HepG2 (cell line): ENCODE results near the gene SETD7.

Experiments
- CENPBD1 ChIP-seq: sonication (generic); formaldehyde crosslinking; IDR thresholded peaks from 2 replicates; pipeline ENCODE4 v1.8.0; 2022; ENCODE audit warnings: missing genetic modification reagents, low read depth, mild to moderate bottlenecking, borderline replicate concordance
- MYNN ChIP-seq: sonication (generic); formaldehyde crosslinking; IDR thresholded peaks from 2 replicates; pipeline ENCODE4 v1.4.0; 2020; ENCODE audit warnings: mild to moderate bottlenecking, low read depth, missing genetic modification reagents
- NCOA5 ChIP-seq: sonication (generic); formaldehyde crosslinking; IDR thresholded peaks from 2 replicates; pipeline ENCODE4 v1.4.0; 2020; ENCODE audit warnings: missing genetic modification reagents
- PBX3 ChIP-seq: sonication (generic); formaldehyde crosslinking; IDR thresholded peaks from 2 replicates; pipeline ENCODE4 v1.8.1; 2023; ENCODE audit warnings: missing genetic modification reagents, inconsistent platforms, borderline replicate concordance
- POLR2AphosphoS5 ChIP-seq: IDR thresholded peaks from 2 replicates; pipeline ENCODE4 v1.6.1; 2012; ENCODE audit warnings: low read depth, low read length
- RARA ChIP-seq: IDR thresholded peaks from 2 replicates; pipeline ENCODE4 v1.6.1; 2016; ENCODE audit warnings: missing genetic modification reagents, missing compliant biosample characterization
- REL ChIP-seq: sonication (generic); formaldehyde crosslinking; conservative IDR thresholded peaks from 2 replicates; pipeline ENCODE4 v1.8.0; 2022; ENCODE audit warnings: mild to moderate bottlenecking, missing genetic modification reagents, moderate library complexity
- REST ChIP-seq, 2 experiments: IDR thresholded peaks; 2 replicates each; pipeline ENCODE4 v1.6.1; 2011 to 2012; ENCODE audit warnings: low read length in 2 of 2, borderline replicate concordance in 1 of 2, low read depth in 1 of 2, mild to moderate bottlenecking in 1 of 2, moderate library complexity in 1 of 2
- SALL2 ChIP-seq: sonication (generic); formaldehyde crosslinking; IDR thresholded peaks from 2 replicates; pipeline ENCODE4 v1.8.1; 2023; ENCODE audit warnings: mild to moderate bottlenecking, missing genetic modification reagents, inconsistent platforms
- ZC3H4 ChIP-seq: sonication (generic); formaldehyde crosslinking; IDR thresholded peaks from 2 replicates; pipeline ENCODE4 v1.4.0; 2020; ENCODE audit warnings: missing genetic modification reagents, borderline replicate concordance
- ZMYM2 ChIP-seq: sonication (generic); formaldehyde crosslinking; IDR thresholded peaks from 2 replicates; pipeline ENCODE4 v1.8.0; 2022; ENCODE audit warnings: mild to moderate bottlenecking, missing genetic modification reagents

- no peak for TF ChIP-seq SALL2 (CRISPR knock-in tag)
- no peak for TF ChIP-seq POLR2AphosphoS5
- no peak for TF ChIP-seq REST (IDR thresholded peaks at IDR 0.05; ENCODE audit: borderline replicate concordance in 1 of 2, low read depth in 1 of 2, low read length in 2 of 2)
- TF ChIP-seq ZMYM2 (CRISPR knock-in tag) = no peak
- no peak for TF ChIP-seq REL (CRISPR knock-in tag)
- TF ChIP-seq NCOA5 (CRISPR knock-in tag) = no peak
- TF ChIP-seq MYNN (CRISPR knock-in tag) = no peak
- no peak for TF ChIP-seq CENPBD1
- TF ChIP-seq PBX3 (CRISPR knock-in tag) = no peak
- TF ChIP-seq ZC3H4 (CRISPR knock-in tag) = no peak
- TF ChIP-seq RARA (CRISPR knock-in tag) = no peak
These were observed 921 bp upstream of the SETD7 start for GRCh38 chr4:139556724-139557555.
